Subcutaneous adipose tissue (tissue), 4 donors: ENCODE results near the gene PSME1. TPM values are rescaled to one million over a fixed set of nuclear protein-coding genes. Genes with fewer than 3 reads are reported as not detected.

ENCODE experiments used
- total RNA-seq, 4 donors: library from RNA; depleted of rRNA; stranded (reverse); fragments of >200 nt; gene quantifications; one replicate each; pipeline ENCODE4 v1.1.0, GENCODE V29; 2016
- TF ChIP-seq, protein P1 (sequence below): fragments of 450-650 bp; IDR thresholded peaks from one replicate; pipeline ENCODE4 v1.5.1; 2016; ENCODE audit warnings: low read depth, mild to moderate bottlenecking, control low read depth, antibody characterized with exemption, moderate library complexity

Gene PSME1
- total RNA-seq, 4 donors from 2014 or later = 89.6 to 110 (median 99.7) TPM

DNA sequence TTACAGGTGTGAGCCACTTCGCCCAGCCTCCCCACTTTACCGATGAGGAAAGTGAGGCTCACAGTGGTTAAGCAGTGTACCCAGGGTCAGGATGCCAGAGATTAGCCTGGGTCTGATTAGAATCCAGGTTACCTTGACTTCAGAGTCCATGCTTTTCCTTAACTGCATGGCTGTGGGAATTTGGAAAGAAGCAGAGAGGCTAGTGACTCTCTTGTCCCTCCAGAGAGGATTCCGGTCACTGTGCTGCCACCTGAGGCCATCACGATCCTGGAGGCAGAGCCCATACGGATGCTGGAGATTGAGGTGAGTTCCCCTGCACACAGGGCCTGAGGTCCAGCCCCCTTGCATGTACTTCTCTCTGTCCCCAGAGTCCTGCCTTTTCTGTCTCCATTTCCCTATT, 40.6 kb downstream of the PSME1 start:
- TF ChIP-seq, protein P1, sequence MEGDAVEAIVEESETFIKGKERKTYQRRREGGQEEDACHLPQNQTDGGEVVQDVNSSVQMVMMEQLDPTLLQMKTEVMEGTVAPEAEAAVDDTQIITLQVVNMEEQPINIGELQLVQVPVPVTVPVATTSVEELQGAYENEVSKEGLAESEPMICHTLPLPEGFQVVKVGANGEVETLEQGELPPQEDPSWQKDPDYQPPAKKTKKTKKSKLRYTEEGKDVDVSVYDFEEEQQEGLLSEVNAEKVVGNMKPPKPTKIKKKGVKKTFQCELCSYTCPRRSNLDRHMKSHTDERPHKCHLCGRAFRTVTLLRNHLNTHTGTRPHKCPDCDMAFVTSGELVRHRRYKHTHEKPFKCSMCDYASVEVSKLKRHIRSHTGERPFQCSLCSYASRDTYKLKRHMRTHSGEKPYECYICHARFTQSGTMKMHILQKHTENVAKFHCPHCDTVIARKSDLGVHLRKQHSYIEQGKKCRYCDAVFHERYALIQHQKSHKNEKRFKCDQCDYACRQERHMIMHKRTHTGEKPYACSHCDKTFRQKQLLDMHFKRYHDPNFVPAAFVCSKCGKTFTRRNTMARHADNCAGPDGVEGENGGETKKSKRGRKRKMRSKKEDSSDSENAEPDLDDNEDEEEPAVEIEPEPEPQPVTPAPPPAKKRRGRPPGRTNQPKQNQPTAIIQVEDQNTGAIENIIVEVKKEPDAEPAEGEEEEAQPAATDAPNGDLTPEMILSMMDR = no peak

DNA sequence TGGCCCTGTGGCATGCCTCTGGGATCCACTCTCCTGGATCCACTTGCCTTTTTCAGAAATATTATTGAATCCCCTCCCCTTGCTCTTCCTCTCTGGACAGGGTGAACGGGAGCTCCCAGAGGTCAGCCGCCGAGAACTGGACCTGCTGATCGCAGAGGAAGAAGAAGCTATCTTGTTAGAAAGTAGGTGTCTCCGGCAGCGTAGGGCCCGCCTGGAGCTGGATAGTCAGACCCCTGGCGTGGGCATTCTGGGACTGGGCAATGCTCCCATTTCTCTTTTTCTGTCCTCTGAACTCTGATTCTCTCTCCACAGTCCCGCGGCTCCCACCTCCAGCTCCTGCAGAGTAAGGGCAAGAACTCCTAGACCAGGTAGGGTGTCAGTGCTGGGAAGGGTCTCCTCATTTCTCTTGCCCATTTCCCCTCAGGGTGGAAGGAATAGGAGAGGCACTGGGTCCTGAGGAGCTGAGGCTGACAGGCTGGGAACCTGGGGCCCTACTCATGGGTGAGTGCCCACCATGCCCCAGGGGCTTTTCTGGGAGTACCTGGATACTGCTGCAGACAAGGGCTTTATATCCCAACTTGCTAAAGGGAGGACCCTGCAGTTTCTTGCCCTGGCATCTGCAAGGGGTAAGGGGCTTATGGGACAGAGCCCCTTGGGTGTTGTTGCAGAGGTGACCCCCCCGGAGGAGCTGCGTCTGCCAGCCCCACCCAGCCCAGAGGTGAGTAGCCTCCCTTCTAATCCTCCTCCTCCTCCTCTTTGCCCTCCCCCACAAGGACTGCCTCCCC, 41.2 kb downstream of the PSME1 start:
- TF ChIP-seq, protein P1 = no peak

DNA sequence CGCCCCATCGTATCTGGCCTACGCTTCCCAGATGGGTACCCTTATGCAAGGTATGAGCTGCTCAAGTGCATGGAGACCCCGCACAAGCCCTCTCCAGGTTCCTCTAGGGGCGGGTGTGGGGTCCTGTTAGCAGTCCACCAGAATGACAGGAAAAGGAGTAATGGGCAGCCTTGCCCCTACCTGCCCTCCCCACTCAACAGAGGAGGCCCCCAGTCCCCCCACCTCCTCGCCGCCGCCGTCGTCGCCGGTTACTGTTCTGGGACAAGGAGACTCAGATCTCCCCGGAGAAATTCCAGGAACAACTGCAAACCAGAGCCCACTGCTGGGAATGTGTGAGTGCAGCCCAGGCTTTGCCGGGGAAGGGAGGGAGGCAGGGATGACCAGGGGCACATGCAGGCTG, 41.9 kb downstream of the PSME1 start:
- TF ChIP-seq, protein P1 = no peak

DNA sequence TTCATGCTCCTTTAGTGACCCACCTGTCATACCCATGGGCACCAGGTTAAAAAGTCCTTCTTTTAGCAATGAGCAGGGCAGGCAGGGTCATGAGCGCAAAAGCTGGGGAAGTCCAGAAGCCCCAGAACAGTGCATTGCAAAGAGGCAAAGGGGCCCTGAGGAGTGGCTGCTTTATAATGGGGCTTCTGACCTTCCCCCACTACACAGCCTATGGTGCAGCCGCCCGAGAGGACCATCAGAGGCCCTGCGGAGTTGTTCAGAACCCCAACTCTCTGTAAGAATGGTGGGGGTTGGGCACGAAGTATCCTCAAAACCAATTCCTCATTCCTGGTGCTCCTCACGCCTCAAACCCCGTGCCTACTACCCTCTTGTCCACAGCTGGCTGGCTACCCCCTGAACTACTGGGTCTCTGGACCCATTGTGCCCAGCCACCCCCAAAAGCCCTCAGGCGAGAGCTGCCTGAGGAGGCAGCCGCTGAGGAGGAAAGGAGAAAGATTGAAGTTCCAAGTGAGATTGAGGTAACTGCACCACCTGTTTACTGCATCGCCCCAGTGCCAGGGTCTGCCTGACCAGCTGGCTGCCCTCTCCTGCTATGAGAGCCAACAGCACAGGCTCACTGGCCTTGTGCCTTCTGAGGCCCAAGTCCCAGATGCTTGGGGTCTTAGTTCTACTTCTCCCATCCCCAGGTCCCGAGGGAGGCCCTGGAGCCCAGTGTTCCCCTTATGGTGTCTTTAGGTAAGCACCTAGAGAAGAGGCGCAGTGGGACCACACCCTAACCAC, 42.6 kb downstream of the PSME1 start:
- TF ChIP-seq, protein P1 = no peak

DNA sequence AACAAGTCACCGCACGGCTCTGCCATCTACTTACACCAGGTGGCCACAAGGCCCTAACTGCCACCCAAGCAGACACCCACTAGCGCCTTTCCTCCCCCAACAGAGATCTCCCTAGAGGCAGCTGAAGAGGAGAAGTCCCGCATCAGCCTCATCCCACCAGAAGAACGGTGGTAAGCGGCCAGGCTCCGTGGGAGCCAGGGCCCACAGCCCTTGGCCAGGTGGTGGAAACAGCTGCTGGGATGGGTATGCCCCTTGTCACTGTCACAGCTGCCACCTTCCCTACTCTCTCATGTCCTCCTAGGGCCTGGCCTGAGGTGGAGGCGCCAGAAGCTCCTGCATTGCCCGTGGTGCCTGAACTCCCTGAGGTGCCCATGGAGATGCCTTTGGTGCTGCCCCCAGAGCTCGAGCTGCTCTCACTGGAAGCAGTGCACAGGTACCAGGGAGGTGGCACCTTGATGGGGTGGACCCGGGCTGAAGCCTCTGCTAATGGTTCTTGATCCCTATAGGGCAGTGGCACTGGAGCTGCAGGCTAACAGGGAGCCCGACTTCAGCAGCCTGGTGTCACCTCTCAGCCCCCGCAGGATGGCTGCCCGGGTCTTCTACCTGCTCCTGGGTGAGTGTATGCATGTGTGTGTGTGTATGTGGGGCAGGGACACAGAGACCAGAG, 43.4 kb downstream of the PSME1 start:
- TF ChIP-seq, protein P1 = no peak

DNA sequence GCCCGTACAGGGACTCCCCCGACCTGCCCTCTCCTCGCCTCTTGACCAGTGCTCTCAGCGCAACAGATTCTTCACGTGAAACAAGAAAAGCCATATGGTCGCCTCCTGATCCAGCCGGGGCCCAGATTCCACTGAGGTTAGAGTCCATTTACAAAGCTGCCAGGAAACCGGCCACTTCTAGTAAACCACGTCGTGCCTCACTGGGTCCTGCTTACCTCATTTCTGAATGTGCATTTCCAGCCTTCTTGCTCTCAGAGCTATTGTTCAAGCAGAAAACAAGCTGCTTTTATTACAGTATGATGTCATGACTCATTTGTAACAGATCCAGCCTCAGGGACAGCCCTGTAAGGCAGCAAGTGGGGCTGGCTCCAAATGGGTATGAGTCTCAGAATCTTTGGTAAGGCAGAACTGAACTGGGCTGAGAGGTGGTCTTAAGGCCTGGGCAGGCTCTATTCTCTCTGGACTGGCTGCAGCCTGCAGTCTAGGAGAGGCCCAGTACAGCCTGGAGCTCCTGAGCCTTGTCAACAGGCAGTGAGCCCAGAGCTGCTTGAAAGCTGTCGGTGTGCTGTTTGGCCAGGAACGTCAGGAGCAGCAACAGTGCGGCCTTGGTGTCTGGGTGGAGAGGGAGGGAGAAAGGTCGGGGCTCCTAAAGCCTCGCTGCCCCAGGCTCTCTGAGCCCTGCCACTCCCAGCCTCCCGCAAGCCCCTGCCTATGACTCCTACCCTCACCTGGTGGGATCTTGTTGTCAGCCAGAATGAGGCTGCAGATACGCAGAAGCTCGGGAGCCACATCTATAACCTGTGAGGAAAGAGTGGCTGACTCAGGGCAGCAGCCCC, 44.2 kb downstream of the PSME1 start:
- TF ChIP-seq, protein P1 = no peak
